NCI-H526 (cell line): ENCODE results near the gene OSBPL3.
"Not testable (repeated sequence)": the region's sequence is repeated elsewhere in the genome, so short reads cannot be mapped to it uniquely, and the experiment has no call there.

Experiments
- DNase-seq, 2 experiments: peaks; one replicate each; lab custom pipeline; 2025; lab: John Stamatoyannopoulos, UW

OSBPL3 gene

GRCh38 chr7:24979863-24980533 lies at the start of gene OSBPL3:
Gene OSBPL3 (minus strand): TSS chr7:24980178. CDS start chr7:24892472, 87,706 bp downstream.
- DNase-seq, result peak; percentile 35 to 89

GRCh38 chr7:25029075-25029474 lies 49.1 kb upstream of the OSBPL3 start:
- DNase-seq, result no peak

GRCh38 chr7:25028370-25029021 lies 48.5 kb upstream of the OSBPL3 start:
- DNase-seq, result no peak

- DNase-seq, result no peak
Measured at GRCh38 chr7:25026156-25026555, 46.2 kb upstream of the OSBPL3 start.

- DNase-seq, result no peak
Measured at GRCh38 chr7:25025218-25025671, 45.3 kb upstream of the OSBPL3 start.

- DNase-seq, result no peak
Measured at GRCh38 chr7:25024066-25024465, 44.1 kb upstream of the OSBPL3 start.

GRCh38 chr7:25017671-25018070 lies 37.7 kb upstream of the OSBPL3 start:
- DNase-seq, result not testable (repeated sequence)

- DNase-seq, result no peak
Measured at GRCh38 chr7:25014756-25015155, 34.8 kb upstream of the OSBPL3 start.

- not testable (repeated sequence) for DNase-seq
Measured at GRCh38 chr7:25012710-25013109, 32.7 kb upstream of the OSBPL3 start.

GRCh38 chr7:25012254-25012653 lies 32.3 kb upstream of the OSBPL3 start:
- no peak for DNase-seq

GRCh38 chr7:25009257-25009656 lies 29.3 kb upstream of the OSBPL3 start:
- no peak for DNase-seq

- DNase-seq, result no peak
Measured at GRCh38 chr7:25007668-25008067, 27.7 kb upstream of the OSBPL3 start.

- DNase-seq, result no peak
Measured at GRCh38 chr7:25006276-25006675, 26.3 kb upstream of the OSBPL3 start.

- DNase-seq, result no peak
Measured at GRCh38 chr7:25005658-25006057, 25.7 kb upstream of the OSBPL3 start.

- DNase-seq, result no peak
Measured at GRCh38 chr7:25002786-25003185, 22.8 kb upstream of the OSBPL3 start.

- DNase-seq, result no peak
Measured at GRCh38 chr7:24995466-24995865, 15.5 kb upstream of the OSBPL3 start.

- DNase-seq, result no peak
Measured at GRCh38 chr7:24992314-24992713, 12.3 kb upstream of the OSBPL3 start.

- no peak for DNase-seq
Measured at GRCh38 chr7:24991353-24991752, 11.4 kb upstream of the OSBPL3 start.

- DNase-seq, result no peak
Measured at GRCh38 chr7:24987331-24987842, 7.4 kb upstream of the OSBPL3 start.

- no peak for DNase-seq
Measured at GRCh38 chr7:24982917-24983316, 2.9 kb upstream of the OSBPL3 start.

GRCh38 chr7:24981171-24981951 lies 1.4 kb upstream of the OSBPL3 start:
- peak in 1 of 2 experiments; percentile 27 for DNase-seq

- DNase-seq, result peak in 1 of 2 experiments; percentile 42
Measured at GRCh38 chr7:24980534-24981170, 674 bp upstream of the OSBPL3 start.
